Vagina (tissue), 2 donors: ENCODE results near the gene SGPP2.

Experiments used
- POLR2A ChIP-seq, 2 donors: fragments of 450-650 bp; IDR thresholded peaks; one replicate each; pipeline ENCODE4 v1.6.1; 2017; ENCODE audit warnings: antibody characterized with exemption in 2 of 2, mild to moderate bottlenecking in 2 of 2, moderate library complexity in 2 of 2
- POLR2AphosphoS5 ChIP-seq, 2 donors: sonication (generic); formaldehyde crosslinking; IDR thresholded peaks; one replicate each; pipeline ENCODE4 v1.9.0; 2017; ENCODE audit warnings: antibody characterized with exemption in 2 of 2, mild to moderate bottlenecking in 2 of 2, low read depth in 1 of 2; ENCODE audit not compliant: insufficient read depth in 1 of 2
- TF ChIP-seq, protein P1 (sequence below), 3 experiments: fragments of 450-650 bp in 2 of 3; fragments of 200-600 bp in 1 of 3; sonication (generic) in 1 of 3; IDR thresholded peaks; one replicate each; pipeline ENCODE4 v1.5.1; 2017 to 2019; ENCODE audit warnings: antibody characterized with exemption in 3 of 3, mild to moderate bottlenecking in 2 of 3, moderate library complexity in 2 of 3

GRCh38 chr2:222440673-222441422 lies 16.5 kb downstream of the SGPP2 start:
- no peak for TF ChIP-seq POLR2A (IDR thresholded peaks at IDR 0.05)
- TF ChIP-seq, protein P1, sequence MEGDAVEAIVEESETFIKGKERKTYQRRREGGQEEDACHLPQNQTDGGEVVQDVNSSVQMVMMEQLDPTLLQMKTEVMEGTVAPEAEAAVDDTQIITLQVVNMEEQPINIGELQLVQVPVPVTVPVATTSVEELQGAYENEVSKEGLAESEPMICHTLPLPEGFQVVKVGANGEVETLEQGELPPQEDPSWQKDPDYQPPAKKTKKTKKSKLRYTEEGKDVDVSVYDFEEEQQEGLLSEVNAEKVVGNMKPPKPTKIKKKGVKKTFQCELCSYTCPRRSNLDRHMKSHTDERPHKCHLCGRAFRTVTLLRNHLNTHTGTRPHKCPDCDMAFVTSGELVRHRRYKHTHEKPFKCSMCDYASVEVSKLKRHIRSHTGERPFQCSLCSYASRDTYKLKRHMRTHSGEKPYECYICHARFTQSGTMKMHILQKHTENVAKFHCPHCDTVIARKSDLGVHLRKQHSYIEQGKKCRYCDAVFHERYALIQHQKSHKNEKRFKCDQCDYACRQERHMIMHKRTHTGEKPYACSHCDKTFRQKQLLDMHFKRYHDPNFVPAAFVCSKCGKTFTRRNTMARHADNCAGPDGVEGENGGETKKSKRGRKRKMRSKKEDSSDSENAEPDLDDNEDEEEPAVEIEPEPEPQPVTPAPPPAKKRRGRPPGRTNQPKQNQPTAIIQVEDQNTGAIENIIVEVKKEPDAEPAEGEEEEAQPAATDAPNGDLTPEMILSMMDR (IDR thresholded peaks at IDR 0.05), result no peak
- no peak for TF ChIP-seq POLR2AphosphoS5 (IDR thresholded peaks at IDR 0.05; ENCODE audit: insufficient read depth in 1 of 2, low read depth in 1 of 2)
